AG04450 (cell line): ENCODE measurements around the gene LAMA2. TPM values are rescaled to one million over a fixed set of nuclear protein-coding genes. Genes with fewer than 3 reads are reported as not detected.

Source experiments
- CTCF ChIA-PET: fragments of 300-600, 350-600 bp; formaldehyde crosslinking; extraction: SDS; loops from one replicate; lab custom pipeline; 2022; ENCODE audit warnings: antibody characterized with exemption, inconsistent platforms; lab: Charles Lee
- POLR2A ChIA-PET: fragments of 350-600 bp; formaldehyde crosslinking; extraction: SDS; loops from one replicate; lab custom pipeline; 2021; ENCODE audit warnings: antibody characterized with exemption, inconsistent platforms; lab: Yijun Ruan, JAX
- DNase-seq: peaks from one replicate; pipeline ENCODE4 v3.0.0-alpha.2; 2011; ENCODE audit warnings: low read depth, low spot score
- H3K27ac ChIP-seq: one replicate; pipeline ENCODE4 v1.5.1; 2012; ENCODE audit warnings: low read depth, low read length, control low read depth
- H3K27me3 ChIP-seq: one replicate; pipeline ENCODE4 v1.6.0; 2012; ENCODE audit warnings: low read length; ENCODE audit not compliant: control insufficient read depth, insufficient read depth
- H3K4me3 ChIP-seq: 2 replicates; pipeline ENCODE4 v1.5.1; 2011; ENCODE audit warnings: mild to moderate bottlenecking, low read depth, low read length, control low read depth
- H3K9me3 ChIP-seq: 2 replicates; pipeline ENCODE4 v1.5.1; 2012; ENCODE audit warnings: low read length; ENCODE audit not compliant: control insufficient read depth, insufficient read depth
- polyA plus RNA-seq: library from polyadenylated mRNA; depleted of rRNA; stranded (reverse); fragments of >200 nt; gene quantifications from 2 replicates; pipeline ENCODE4 v1.2.3, GENCODE V29; 2011
- TF ChIP-seq, protein P1 (sequence below): IDR thresholded peaks from 2 replicates; pipeline ENCODE4 v1.5.1; 2011; ENCODE audit warnings: low read depth, low read length, control low read depth, inconsistent platforms

LAMA2 gene
- polyA plus RNA-seq, 1 experiment = 33.0 TPM

DNA sequence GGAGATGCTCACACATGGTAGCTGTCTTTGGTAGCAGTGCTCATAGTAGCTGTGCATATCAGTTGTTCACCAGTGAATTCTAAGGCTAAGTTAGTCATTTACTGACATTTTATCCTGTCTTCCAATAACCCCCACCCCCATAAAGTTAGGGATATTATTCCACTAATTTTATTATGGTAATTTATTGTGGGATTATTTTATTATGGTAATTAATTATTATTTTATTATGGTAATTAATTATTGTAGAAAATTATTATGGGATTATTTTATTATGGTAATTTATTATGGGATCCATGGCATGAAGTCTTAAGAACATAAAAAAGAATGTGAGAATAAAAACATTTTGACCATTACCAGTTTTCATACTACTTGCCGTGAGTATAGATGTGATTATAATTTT, 406.5 kb downstream of the LAMA2 start:
- no peak for DNase-seq
- CTCF ChIA-PET = no interaction called here
- TF ChIP-seq, protein P1, sequence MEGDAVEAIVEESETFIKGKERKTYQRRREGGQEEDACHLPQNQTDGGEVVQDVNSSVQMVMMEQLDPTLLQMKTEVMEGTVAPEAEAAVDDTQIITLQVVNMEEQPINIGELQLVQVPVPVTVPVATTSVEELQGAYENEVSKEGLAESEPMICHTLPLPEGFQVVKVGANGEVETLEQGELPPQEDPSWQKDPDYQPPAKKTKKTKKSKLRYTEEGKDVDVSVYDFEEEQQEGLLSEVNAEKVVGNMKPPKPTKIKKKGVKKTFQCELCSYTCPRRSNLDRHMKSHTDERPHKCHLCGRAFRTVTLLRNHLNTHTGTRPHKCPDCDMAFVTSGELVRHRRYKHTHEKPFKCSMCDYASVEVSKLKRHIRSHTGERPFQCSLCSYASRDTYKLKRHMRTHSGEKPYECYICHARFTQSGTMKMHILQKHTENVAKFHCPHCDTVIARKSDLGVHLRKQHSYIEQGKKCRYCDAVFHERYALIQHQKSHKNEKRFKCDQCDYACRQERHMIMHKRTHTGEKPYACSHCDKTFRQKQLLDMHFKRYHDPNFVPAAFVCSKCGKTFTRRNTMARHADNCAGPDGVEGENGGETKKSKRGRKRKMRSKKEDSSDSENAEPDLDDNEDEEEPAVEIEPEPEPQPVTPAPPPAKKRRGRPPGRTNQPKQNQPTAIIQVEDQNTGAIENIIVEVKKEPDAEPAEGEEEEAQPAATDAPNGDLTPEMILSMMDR = no peak
- Histone ChIP-seq H3K4me3 (no peak overlapping the region), H3K27ac (no peak overlapping the region), H3K9me3 (no peaks in the 10 kb centered on the region), H3K27me3 (no peaks in the 10 kb centered on the region)
- POLR2A ChIA-PET = no interaction called here

- H3K9me3 ChIP-seq = no peaks in the 10 kb centered on the region
- DNase-seq = no peak
- H3K27me3 ChIP-seq = no peaks in the 10 kb centered on the region
- ChIA-PET CTCF (no interaction called here), POLR2A (no interaction called here)
- H3K4me3 ChIP-seq = no peak overlapping the region
- H3K27ac ChIP-seq = no peak overlapping the region
- TF ChIP-seq, protein P1 = no peak
Observed at GRCh38 chr6:129292836-129293235, 409.9 kb downstream of the LAMA2 start.

- TF ChIP-seq, protein P1 = no peak
- POLR2A ChIA-PET = no interaction called here
- no peak overlapping the region for H3K27ac ChIP-seq
- H3K27me3 ChIP-seq = no peaks in the 10 kb centered on the region
- H3K4me3 ChIP-seq = no peak overlapping the region
- DNase-seq = no peak
- no peaks in the 10 kb centered on the region for H3K9me3 ChIP-seq
- CTCF ChIA-PET = no interaction called here
Observed at GRCh38 chr6:129297592-129297991, 414.7 kb downstream of the LAMA2 start.

DNA sequence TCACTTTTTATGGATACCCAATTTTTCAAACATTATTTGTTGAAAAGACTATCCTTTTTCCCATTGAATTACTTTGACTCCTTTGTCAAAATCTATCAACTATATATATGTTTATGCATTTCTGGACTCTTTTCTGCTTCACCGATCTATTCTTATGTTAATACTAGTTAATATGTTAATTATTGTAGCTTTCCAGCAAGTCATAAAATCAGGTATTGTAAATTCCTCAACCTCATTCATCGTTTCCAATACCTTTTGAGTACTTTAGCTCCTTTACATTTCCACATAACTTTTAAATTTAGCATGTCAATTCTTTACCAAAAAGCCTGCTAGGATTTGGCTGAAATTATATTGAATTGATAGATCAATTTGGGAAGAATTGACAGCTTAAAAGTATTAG, 419.7 kb downstream of the LAMA2 start:
- Histone ChIP-seq H3K4me3 (no peak overlapping the region), H3K27ac (no peak overlapping the region), H3K27me3 (no peaks in the 10 kb centered on the region), H3K9me3 (peaks cover 3% of the 10 kb centered on the region; the same call in 1 of the 2 replicates)
- CTCF ChIA-PET = no interaction called here
- TF ChIP-seq, protein P1 = no peak
- no peak for DNase-seq
- POLR2A ChIA-PET = no interaction called here

GRCh38 chr6:129306826-129307225, 423.9 kb downstream of the LAMA2 start:
- TF ChIP-seq, protein P1 = no peak
- peaks cover 3% of the 10 kb centered on the region; the same call in 1 of the 2 replicates for H3K9me3 ChIP-seq
- POLR2A ChIA-PET = no interaction called here

More at GRCh38 chr6:129306826-129307225, 423.9 kb downstream of the LAMA2 start:
- H3K27ac ChIP-seq = no peak overlapping the region
- no peaks in the 10 kb centered on the region for H3K27me3 ChIP-seq
- no peak overlapping the region for H3K4me3 ChIP-seq
- no peak for DNase-seq
- CTCF ChIA-PET = interaction anchor here (0.8 kb wide), 1 partner anchor 499 kb away, joined by 3 read pairs; no protein-coding TSS in a partner anchor
